CD4-positive, alpha-beta T cell (primary cell): ENCODE measurements around the gene PHF10. TPM values are rescaled to one million over a fixed set of nuclear protein-coding genes. Genes with fewer than 3 reads are reported as not detected.

Source experiments
- ATAC-seq: fragments of 200-7000 bp; cut with Tn5 transposase; one replicate; pipeline ENCODE4 v1.10.0; 2022; ENCODE audit warnings: mild to moderate bottlenecking; ENCODE audit not compliant: poor library complexity
- CTCF ChIA-PET: fragments of 350-600 bp; sonication (Branson Sonifier 250); formaldehyde crosslinking; loops from one replicate; lab custom pipeline; 2021; ENCODE audit warnings: antibody characterized with exemption, inconsistent platforms; lab: Charles Lee
- POLR2A ChIA-PET: fragments of 350-600 bp; sonication (Branson Sonifier 250); formaldehyde crosslinking; loops from one replicate; lab custom pipeline; 2021; ENCODE audit warnings: antibody characterized with exemption, inconsistent platforms; lab: Charles Lee
- DNase-seq, 14 experiments: peaks; one replicate each; pipeline ENCODE4 v3.0.0-alpha.2; 2013 to 2020; ENCODE audit warnings: mixed read lengths in 2 of 14
- H3K27ac ChIP-seq, 2 donors: one replicate each; pipeline versions ENCODE4 v1.5.1 to v1.7.0; 2013; ENCODE audit warnings: low read length in 2 of 2, low read depth in 1 of 2, mild to moderate bottlenecking in 1 of 2
- H3K27me3 ChIP-seq, 2 experiments: 1 replicate in 1 of 2; 2 replicates in 1 of 2; pipeline versions ENCODE4 v1.6.1 to v1.7.0; 2013; ENCODE audit warnings: low read length in 2 of 2, control low read depth in 1 of 2, mild to moderate bottlenecking in 1 of 2, moderate library complexity in 1 of 2; ENCODE audit not compliant: insufficient read depth in 2 of 2, control insufficient read depth in 1 of 2
- H3K36me3 ChIP-seq: one replicate; pipeline ENCODE4 v1.6.1; 2013; ENCODE audit warnings: low read length, control low read depth; ENCODE audit not compliant: insufficient read depth
- H3K4me1 ChIP-seq: one replicate; pipeline ENCODE4 v1.6.1; 2013; ENCODE audit warnings: low read length, control low read depth; ENCODE audit not compliant: insufficient read depth
- H3K4me3 ChIP-seq: one replicate; pipeline ENCODE4 v1.5.1; 2013; ENCODE audit warnings: mild to moderate bottlenecking, low read length, moderate library complexity
- H3K9me3 ChIP-seq, 2 experiments: 1 replicate in 1 of 2; 2 replicates in 1 of 2; pipeline versions ENCODE4 v1.6.1 to v1.7.0; 2013; ENCODE audit warnings: low read length in 2 of 2, mild to moderate bottlenecking in 2 of 2, control low read depth in 1 of 2, moderate library complexity in 1 of 2; ENCODE audit not compliant: control insufficient read depth in 1 of 2, insufficient read depth in 1 of 2
- H3K27ac Mint-ChIP-seq: one replicate; pipeline ENCODE4 v1.8.0; 2020; ENCODE audit warnings: mixed read lengths
- H3K27me3 Mint-ChIP-seq: one replicate; pipeline ENCODE4 v1.8.0; 2021; ENCODE audit warnings: mixed read lengths
- H3K36me3 Mint-ChIP-seq: one replicate; pipeline ENCODE4 v1.8.0; 2021; ENCODE audit warnings: low read depth, mixed read lengths
- H3K4me1 Mint-ChIP-seq: one replicate; pipeline ENCODE4 v1.8.0; 2021; ENCODE audit warnings: low read depth, mixed read lengths
- H3K4me3 Mint-ChIP-seq: one replicate; pipeline ENCODE4 v1.8.0; 2020; ENCODE audit warnings: mild to moderate bottlenecking, mixed read lengths
- H3K9me3 Mint-ChIP-seq: one replicate; pipeline ENCODE4 v1.8.0; 2020; ENCODE audit warnings: mixed read lengths
- intact Hi-C, 2 experiments: fragments of 100-400 bp; cut with DNase I in 1 of 2; cut with micrococcal nuclease in 1 of 2; formaldehyde crosslinking; loops; one replicate each; pipeline versions ENCODE4 v1.15.1 to v1.9.0; 2023 to 2025; cut with DNase I, micrococcal nuclease
- total RNA-seq, 174 experiments: library from RNA in 2 of 174; stranded (reverse) in 2 of 174; gene quantifications; one replicate each; pipeline ENCODE4 v1.2.3 and lab custom pipeline; 2021 to 2026
- TF ChIP-seq, protein P1 (sequence below): fragments of 200-600 bp; IDR thresholded peaks from one replicate; pipeline ENCODE4 v1.8.0; 2022; ENCODE audit warnings: antibody characterized with exemption, mild to moderate bottlenecking

The PHF10 gene
- total RNA-seq, 2 experiments from 2014 or later, result 93.9 to 97.8 TPM

GRCh38 chr6:169661391-169661756 lies 62.9 kb downstream of the PHF10 start:
- CTCF ChIA-PET, result no interaction called here

GRCh38 chr6:169660751-169661390 lies 63.4 kb downstream of the PHF10 start:
- POLR2A ChIA-PET, result no interaction called here
- Mint-ChIP-seq H3K9me3 (no peaks in the 10 kb centered on the region), H3K4me1 (no peaks in the 10 kb centered on the region), H3K27me3 (no peaks in the 10 kb centered on the region), H3K4me3 (no peak overlapping the region), H3K36me3 (peaks cover 47% of the 10 kb centered on the region), H3K27ac (no peak overlapping the region)
- TF ChIP-seq, protein P1, sequence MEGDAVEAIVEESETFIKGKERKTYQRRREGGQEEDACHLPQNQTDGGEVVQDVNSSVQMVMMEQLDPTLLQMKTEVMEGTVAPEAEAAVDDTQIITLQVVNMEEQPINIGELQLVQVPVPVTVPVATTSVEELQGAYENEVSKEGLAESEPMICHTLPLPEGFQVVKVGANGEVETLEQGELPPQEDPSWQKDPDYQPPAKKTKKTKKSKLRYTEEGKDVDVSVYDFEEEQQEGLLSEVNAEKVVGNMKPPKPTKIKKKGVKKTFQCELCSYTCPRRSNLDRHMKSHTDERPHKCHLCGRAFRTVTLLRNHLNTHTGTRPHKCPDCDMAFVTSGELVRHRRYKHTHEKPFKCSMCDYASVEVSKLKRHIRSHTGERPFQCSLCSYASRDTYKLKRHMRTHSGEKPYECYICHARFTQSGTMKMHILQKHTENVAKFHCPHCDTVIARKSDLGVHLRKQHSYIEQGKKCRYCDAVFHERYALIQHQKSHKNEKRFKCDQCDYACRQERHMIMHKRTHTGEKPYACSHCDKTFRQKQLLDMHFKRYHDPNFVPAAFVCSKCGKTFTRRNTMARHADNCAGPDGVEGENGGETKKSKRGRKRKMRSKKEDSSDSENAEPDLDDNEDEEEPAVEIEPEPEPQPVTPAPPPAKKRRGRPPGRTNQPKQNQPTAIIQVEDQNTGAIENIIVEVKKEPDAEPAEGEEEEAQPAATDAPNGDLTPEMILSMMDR, result no peak
- H3K27ac ChIP-seq, result no peak overlapping the region
- no peaks in the 10 kb centered on the region for H3K9me3 ChIP-seq
- H3K27me3 ChIP-seq, result no peaks in the 10 kb centered on the region
- H3K4me1 ChIP-seq, result peaks cover 1% of the 10 kb centered on the region
- CTCF ChIA-PET, result no interaction called here
- DNase-seq (no peak), ATAC-seq (no peak)
- H3K4me3 ChIP-seq, result no peak overlapping the region
- intact Hi-C loops, result no loop called here
- peaks cover 7% of the 10 kb centered on the region for H3K36me3 ChIP-seq

More at GRCh38 chr6:169661391-169661756, 62.9 kb downstream of the PHF10 start:
- DNase-seq, result no peak
- no peaks in the 10 kb centered on the region for H3K4me1 Mint-ChIP-seq
- TF ChIP-seq, protein P1, result no peak
- no peak overlapping the region for H3K4me3 ChIP-seq
- H3K27me3 Mint-ChIP-seq, result no peaks in the 10 kb centered on the region
- no peak overlapping the region for H3K27ac Mint-ChIP-seq
- no peaks in the 10 kb centered on the region for H3K4me1 ChIP-seq
- H3K36me3 Mint-ChIP-seq, result peaks cover 50% of the 10 kb centered on the region
- H3K4me3 Mint-ChIP-seq, result no peak overlapping the region
- no peaks in the 10 kb centered on the region for H3K9me3 Mint-ChIP-seq
- H3K9me3 ChIP-seq, result no peaks in the 10 kb centered on the region
- H3K27ac ChIP-seq, result no peak overlapping the region
- H3K36me3 ChIP-seq, result peaks cover 9% of the 10 kb centered on the region
- ATAC-seq, result no peak
- H3K27me3 ChIP-seq, result no peaks in the 10 kb centered on the region
- POLR2A ChIA-PET, result no interaction called here
- intact Hi-C loops, result no loop called here

DNA sequence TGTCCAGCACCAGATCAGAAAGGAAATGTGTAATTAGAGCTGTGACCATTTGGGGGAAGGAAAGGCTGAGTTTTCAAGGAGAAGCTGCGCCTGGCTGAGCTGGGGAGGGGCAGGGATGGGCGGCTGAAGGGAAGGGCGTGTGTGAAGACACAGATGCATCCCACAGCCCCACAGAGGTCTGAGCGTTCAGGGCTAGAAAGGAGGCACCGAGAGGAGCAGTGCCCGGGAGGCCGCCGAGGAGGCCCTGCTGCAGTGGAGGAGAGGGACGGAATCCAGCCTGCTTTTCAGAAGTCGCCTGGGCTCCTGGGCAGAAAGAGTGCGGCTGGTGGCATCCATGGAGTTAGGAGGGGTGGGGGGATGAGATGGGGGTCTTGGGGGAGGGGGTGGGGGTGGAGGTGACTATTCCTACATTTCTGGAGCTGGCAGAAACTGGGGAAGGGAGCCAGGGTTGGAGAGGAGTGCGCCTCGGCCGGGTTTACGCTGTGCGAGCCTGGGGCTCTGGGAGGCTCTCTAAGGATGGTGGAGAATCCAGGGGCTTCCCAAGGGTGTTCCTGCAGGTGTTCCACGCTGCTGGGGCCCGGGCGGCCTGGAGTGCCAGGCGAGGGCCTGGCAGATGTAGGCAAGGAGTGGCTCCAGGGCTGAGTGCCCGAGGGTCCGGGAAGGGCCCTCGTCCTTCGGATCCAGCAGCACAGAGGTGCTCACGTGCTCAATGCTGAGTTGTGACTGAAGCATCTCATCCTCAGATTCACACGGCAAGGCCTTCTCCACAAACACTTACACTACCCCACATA lies 64.3 kb downstream of the PHF10 start:
- Histone ChIP-seq H3K4me3 (no peak overlapping the region), H3K4me1 (peaks cover 10% of the 10 kb centered on the region), H3K27ac (no peak overlapping the region), H3K27me3 (no peaks in the 10 kb centered on the region), H3K9me3 (no peaks in the 10 kb centered on the region), H3K36me3 (peaks cover 7% of the 10 kb centered on the region)
- Mint-ChIP-seq H3K4me1 (peaks cover 5% of the 10 kb centered on the region), H3K4me3 (no peak overlapping the region), H3K27me3 (no peaks in the 10 kb centered on the region), H3K27ac (no peak overlapping the region), H3K36me3 (peaks cover 42% of the 10 kb centered on the region), H3K9me3 (no peaks in the 10 kb centered on the region)
- no peak for ATAC-seq
- intact Hi-C loops, result loop anchor here (5.0 to 10.0 kb wide), 2 partner anchors 42 to 155 kb away; partner anchors contain the start of genes C6orf120 (in 1 of the 2) and WDR27 (in 1 of the 2)
- TF ChIP-seq, protein P1, result no peak
- ChIA-PET POLR2A (no interaction called here), CTCF (no interaction called here)
- no peak for DNase-seq
